IPS-NIHi7 (cell line): ENCODE data around the gene FAM149B1.
"Not testable (repeated sequence)": the region's sequence is repeated elsewhere in the genome, so short reads cannot be mapped to it uniquely, and the experiment has no call there.

Experiments
- DNase-seq: peaks from one replicate; pipeline ENCODE4 v3.0.0; 2012; ENCODE audit warnings: mixed read lengths; ENCODE audit errors: extremely low spot score

Gene FAM149B1

GRCh38 chr10:73232887-73233286, 65.0 kb downstream of the FAM149B1 start:
- peak; percentile 19 for DNase-seq

DNA sequence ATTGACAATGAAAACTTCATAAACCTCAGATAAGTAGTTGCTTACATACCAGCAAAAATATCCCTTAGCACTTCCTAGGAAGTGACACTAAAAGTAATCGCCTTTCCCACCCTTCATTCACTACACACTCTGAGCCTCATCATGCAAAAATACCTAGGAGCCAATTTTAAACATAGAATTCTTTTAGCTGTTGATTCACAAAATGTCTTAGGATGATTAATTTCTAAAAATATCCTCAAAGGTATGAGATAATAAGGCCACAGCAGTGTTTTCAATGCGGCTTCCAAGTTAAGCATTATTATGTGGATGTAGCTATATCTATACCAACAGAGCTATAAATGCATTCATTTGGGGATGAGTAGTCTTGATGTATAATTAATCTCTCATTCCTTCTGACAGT, 66.0 kb downstream of the FAM149B1 start:
- no peak for DNase-seq

DNA sequence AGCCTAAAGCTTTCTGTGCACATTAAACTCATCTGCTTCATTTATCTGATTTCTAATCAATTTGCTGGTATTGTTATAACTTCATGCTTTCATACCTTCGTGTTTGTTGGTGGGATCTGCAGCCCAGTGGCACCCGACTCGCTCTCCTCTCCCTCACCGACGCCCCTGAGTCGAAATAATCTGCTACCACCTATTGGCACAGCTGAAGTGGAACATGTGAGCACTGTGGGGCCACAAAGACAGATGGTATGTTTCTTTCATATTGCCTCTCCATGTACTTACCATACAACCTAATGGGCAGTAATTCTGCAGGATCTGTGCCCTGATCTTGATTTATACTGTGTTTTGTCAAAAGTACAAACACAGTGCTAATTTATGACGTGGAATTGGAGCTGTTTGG, 66.8 kb downstream of the FAM149B1 start:
- no peak for DNase-seq

DNA sequence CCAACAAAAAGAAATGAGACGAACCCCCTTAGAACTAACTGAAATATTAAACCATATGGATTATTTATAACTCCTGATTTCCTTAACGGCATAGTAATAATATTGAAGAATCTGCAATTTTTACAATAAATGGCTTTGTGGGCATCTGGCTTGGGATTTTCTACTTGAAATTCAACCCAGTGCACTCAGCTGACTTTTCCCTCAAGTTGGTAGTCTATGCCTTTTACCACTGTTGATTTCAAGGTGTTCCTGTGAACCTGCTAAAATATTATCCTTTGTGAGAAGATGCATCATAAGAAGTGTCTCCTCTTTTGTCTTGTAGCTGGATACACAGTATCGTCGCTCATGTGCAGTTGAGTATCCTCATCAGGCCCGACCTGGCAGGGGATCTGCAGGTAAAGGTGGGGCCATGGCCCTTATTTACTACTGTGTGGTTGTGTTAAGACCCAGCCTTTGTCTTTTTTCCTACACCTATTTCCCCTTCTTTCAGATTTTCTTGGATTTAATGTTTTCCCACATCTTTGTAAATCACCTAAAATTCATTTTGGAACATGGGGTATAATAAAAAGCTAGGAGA, 71.2 kb downstream of the FAM149B1 start:
- DNase-seq: no peak

DNA sequence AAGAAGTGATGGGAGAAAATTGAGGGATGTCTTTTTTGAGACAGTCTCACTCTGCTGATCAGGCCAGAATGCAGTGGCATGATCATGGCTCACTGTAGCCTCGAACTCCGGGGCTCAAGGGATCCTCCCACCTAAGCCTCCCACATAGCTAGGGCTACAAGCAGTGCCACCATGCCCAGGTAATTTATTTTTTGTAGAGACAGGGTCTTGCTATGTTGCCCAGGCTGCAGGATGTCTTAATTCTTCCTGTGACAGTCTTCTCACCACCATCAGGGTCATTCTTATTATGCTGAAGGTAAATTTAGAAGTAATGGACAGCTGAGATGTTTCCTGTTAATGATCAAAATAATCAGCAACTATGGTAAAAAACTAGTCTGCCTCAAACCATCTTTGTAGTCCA, 72.0 kb downstream of the FAM149B1 start:
- DNase-seq: no peak

GRCh38 chr10:73244866-73245477, 77.1 kb downstream of the FAM149B1 start:
- DNase-seq: no peak

DNA sequence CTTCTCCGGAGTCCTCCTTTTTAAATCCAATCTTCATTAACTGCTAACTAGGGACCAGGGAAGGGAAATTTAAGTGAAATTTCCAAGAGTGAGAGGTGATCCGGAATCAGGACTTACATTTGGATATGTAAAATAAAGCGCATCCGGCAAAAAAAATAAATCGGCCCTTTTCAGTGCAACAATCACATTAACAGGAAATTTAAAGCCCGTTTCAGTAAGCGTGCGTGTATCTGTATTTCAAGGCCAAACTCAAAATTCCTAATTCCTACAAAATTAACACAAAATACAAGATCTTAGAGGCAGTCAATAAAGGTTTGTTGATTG, 78.4 kb downstream of the FAM149B1 start:
- no peak for DNase-seq

DNA sequence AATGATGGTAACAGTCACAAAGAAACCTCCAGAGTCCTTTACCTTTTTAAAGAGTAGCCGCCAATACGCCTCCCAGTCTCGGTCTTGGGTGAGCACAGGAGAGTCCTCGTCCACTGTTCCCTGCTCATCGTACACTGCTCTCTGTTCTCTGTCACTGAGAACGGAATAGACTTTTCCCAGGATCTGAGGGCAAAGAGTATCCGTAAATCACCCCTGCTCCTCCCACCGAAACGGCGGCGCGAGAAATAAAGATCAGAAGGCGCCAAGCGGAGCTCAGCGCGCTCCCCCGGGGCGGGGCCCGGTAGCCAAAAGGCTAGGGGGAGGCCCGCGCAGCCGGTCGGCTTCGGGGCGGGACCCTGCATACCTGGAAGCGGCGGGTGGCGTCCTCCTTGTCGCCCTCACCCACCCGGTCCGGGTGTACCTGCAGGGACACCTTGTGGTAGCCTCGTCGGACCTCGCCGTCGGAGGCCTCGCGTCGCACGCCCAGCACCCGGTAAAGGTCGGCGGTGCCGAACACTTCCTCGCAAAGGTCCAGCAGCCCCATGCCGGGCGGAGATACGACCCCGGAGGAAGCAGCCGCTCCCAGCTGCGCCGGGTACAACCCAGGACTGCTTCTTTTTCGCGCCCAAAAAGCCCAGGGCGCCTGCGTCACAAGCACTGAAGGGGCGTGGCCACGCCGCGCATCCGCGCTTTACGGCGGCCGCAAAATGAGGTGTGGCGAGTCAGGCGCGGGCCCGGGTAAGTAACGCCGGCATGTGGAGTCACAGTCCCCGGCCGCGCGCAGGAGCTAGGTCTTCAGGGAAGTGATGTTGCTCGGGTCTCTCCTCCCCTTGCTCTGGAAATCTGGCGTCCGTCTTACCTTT, 79.0 kb downstream of the FAM149B1 start, which contains the start of gene DNAJC9:
Gene DNAJC9, minus strand, starts transcription at position 610 of the 863 bp plus-strand sequence. Its CDS starts 66 bp downstream, at position 544.
- peak; percentile 93 for DNase-seq

DNA sequence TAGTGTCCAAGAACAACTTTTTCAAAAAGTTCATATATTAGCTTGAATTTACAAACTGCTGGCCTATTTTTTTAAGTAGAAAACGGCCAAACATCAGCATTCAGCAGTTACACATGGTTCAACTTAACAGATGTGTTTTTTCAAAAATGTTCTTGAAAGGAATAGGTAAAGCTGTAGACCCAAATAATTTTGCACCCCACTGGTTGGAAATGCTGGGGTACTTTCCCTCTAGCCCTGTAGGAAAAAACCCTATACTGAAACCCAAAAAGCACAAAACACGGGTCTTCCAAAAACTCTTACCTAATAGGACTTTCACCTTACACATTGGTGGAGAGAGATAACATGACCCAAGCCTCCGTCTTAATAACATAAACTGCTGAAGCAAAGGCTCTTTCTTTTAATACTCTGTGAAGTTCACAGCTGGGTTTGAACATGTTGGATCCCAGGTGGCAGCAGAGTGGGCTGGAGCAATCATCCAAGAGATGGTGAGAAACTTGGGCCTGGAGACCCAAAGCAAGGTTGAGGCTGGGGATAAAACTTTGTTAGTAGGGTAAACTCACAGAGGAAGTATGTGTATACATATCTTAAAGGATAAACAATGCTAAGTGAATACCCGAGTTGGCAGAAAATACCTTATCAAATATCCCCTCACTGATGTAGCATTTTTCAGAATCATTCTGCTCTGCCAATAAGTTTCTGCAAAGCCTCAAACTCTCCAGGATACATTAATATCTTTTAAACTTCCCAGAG, 79.8 kb downstream of the FAM149B1 start:
- no peak for DNase-seq

GRCh38 chr10:73248259-73248724, 80.4 kb downstream of the FAM149B1 start:
- no peak for DNase-seq

GRCh38 chr10:73251683-73252444, 83.9 kb downstream of the FAM149B1 start:
- no peak for DNase-seq

DNA sequence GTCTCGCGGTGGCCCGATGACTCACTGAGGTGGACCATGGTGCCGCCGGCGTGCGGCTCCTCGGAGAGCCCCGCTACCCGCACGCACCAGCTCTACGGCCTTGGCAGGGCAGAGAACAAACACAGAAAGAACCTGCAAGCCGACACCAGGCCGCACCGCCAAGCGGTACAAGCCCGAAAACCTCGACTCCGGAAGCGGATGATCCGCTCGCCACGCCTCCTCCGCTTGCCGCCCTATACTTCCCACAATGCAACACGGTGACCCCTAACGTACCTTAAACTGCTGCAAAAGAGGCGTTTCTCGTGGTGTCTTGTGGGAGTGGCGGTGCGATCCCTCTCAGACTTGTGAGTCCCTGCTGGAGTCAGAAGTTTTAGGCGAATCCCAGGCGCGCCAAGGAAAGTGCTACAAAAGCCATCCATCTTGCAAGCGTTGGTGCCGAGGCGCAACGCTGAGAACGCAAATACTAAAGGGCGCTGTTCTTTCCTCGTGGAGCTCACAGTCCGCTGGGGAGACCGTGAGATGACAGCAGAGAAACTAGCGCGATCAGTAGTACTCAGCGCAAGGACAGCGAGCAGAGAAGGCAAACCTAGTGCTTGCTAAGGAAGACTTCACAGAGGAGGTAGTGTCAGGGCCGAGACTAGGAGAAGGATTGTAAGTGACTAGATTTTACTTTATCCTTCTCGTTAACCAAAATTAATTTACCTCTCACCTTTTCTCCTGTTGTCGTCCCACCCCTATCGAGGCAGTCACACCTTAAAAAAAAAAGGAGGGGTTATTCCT, 84.7 kb downstream of the FAM149B1 start, which contains the start of gene MRPS16:
Gene MRPS16, minus strand, starts transcription at position 200 of the 780 bp plus-strand sequence. Its CDS starts 162 bp downstream, at position 38.
- peak; percentile 94 for DNase-seq

DNA sequence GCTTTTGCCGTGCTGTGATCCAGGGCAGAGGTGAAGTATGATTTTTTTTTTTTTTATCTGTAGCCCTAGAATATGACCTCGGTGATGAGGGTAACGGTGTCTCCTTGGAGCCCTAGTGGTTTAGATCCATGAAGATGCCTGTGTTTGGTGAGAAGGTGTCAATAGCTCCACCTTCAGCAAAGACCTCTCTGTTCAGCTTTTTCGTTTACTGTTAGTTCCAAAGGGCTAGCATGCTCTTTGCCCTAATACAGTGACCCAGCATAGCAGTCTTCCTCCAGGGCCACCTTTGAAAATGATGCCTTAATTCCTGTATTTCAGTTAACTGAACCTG, 85.3 kb downstream of the FAM149B1 start:
- DNase-seq: peak; percentile 50

DNA sequence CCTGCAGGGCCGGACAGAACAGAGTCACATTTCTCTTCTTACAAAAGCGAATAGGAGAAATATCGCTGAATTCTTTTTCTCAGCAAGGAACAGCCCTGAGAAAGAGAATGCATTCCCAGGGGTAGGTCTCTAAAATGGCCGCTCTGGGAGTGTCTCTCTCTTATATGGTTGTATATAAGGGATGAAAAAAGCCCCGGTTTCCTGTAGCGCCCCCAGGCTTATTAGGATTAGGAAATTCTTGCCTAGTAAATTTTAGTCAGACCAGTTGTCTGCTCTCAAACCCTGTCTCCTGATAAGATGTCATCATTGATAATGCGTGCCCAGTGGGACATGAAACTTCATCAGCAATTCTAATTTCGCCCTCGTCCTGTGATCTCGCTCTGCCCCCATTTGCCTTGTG, 90.7 kb downstream of the FAM149B1 start:
- not testable (repeated sequence) for DNase-seq

- no peak for DNase-seq
Observed at GRCh38 chr10:73261362-73261995, 93.6 kb downstream of the FAM149B1 start.

- no peak for DNase-seq
Observed at GRCh38 chr10:73262105-73262730, 94.3 kb downstream of the FAM149B1 start.

- DNase-seq: no peak
Observed at GRCh38 chr10:73262880-73263555, 95.1 kb downstream of the FAM149B1 start.

GRCh38 chr10:73263693-73264347, 95.9 kb downstream of the FAM149B1 start:
- no peak for DNase-seq
